ENCODE measurements around the gene LGR4.

Gene LGR4

GRCh38 chr11:27472398-27473016, at the start of gene LGR4:
TSS of gene LGR4 (minus strand) at chr11:27472790. CDS start at chr11:27472302, 488 bp downstream.
- Histone ChIP-seq H3K4me3 (ENCODE audit: low read depth, low read length) (peak within 1 kb of the TSS; percentile 79), H3K27ac (ENCODE audit: extremely low read depth, low read depth, low read length) (peak within 1 kb of the TSS; percentile 93), H3K9me3 (ENCODE audit: control insufficient read depth, insufficient read depth, low read depth, low read length) (no peaks in the 10 kb centered on the region), H3K4me1 (ENCODE audit: control insufficient read depth, insufficient read depth, low read length) (no peaks in the 10 kb centered on the region), H3K36me3 (ENCODE audit: control insufficient read depth in 2 of 2, insufficient read depth in 1 of 2, low read length in 2 of 2) (no peaks in the 10 kb centered on the region)
- TF ChIP-seq, protein P1, sequence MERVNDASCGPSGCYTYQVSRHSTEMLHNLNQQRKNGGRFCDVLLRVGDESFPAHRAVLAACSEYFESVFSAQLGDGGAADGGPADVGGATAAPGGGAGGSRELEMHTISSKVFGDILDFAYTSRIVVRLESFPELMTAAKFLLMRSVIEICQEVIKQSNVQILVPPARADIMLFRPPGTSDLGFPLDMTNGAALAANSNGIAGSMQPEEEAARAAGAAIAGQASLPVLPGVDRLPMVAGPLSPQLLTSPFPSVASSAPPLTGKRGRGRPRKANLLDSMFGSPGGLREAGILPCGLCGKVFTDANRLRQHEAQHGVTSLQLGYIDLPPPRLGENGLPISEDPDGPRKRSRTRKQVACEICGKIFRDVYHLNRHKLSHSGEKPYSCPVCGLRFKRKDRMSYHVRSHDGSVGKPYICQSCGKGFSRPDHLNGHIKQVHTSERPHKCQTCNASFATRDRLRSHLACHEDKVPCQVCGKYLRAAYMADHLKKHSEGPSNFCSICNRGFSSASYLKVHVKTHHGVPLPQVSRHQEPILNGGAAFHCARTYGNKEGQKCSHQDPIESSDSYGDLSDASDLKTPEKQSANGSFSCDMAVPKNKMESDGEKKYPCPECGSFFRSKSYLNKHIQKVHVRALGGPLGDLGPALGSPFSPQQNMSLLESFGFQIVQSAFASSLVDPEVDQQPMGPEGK (tag by site-specific recombination; IDR thresholded peaks at IDR 0.05), result peak; percentile 61; the same call in 1 of the 2 replicates
- peak; percentile 56; the same call in 1 of the 2 replicates for TF ChIP-seq ZSCAN30 (tag by site-specific recombination; IDR thresholded peaks at IDR 0.05)
- peak; percentile 91 for TF ChIP-seq IKZF3 (tag by site-specific recombination; IDR thresholded peaks at IDR 0.05)
- TF ChIP-seq, protein P2, sequence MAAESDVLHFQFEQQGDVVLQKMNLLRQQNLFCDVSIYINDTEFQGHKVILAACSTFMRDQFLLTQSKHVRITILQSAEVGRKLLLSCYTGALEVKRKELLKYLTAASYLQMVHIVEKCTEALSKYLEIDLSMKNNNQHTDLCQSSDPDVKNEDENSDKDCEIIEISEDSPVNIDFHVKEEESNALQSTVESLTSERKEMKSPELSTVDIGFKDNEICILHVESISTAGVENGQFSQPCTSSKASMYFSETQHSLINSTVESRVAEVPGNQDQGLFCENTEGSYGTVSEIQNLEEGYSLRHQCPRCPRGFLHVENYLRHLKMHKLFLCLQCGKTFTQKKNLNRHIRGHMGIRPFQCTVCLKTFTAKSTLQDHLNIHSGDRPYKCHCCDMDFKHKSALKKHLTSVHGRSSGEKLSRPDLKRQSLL (tag by site-specific recombination; IDR thresholded peaks at IDR 0.05), result peak; percentile 96
- TF ChIP-seq MEIS1 (CRISPR knock-in tag; IDR thresholded peaks at IDR 0.05; ENCODE audit: borderline replicate concordance), result peak; percentile 42; the same call in 1 of the 2 replicates
- no peak for TF ChIP-seq ZNF544 (tag by site-specific recombination; IDR thresholded peaks at IDR 0.05)
- no peak for TF ChIP-seq ZNF624 (tag by site-specific recombination; IDR thresholded peaks at IDR 0.05)
- TF ChIP-seq ZNF677 (tag by site-specific recombination; IDR thresholded peaks at IDR 0.05), result no peak
- TF ChIP-seq GLIS2 (tag by site-specific recombination; IDR thresholded peaks at IDR 0.05), result peak; percentile 57
- peak; percentile 63 for TF ChIP-seq SP2 (tag by site-specific recombination; IDR thresholded peaks at IDR 0.05)
- peak; percentile 51 for TF ChIP-seq ZBTB26 (tag by site-specific recombination; optimal IDR thresholded peaks at IDR 0.05)
- POLR2A ChIA-PET, result interaction anchor here (0.6 to 1.6 kb wide), 20 partner anchors 8 to 405 kb away, joined by 3 to 10 read pairs (median 4); partner anchors contain the start of gene CCDC34
- CTCF ChIA-PET, result interaction anchor here (1.1 to 4.0 kb wide), 3 partner anchors 13 to 259 kb away, joined by 3 to 21 read pairs (median 5); no protein-coding TSS in a partner anchor

DNA sequence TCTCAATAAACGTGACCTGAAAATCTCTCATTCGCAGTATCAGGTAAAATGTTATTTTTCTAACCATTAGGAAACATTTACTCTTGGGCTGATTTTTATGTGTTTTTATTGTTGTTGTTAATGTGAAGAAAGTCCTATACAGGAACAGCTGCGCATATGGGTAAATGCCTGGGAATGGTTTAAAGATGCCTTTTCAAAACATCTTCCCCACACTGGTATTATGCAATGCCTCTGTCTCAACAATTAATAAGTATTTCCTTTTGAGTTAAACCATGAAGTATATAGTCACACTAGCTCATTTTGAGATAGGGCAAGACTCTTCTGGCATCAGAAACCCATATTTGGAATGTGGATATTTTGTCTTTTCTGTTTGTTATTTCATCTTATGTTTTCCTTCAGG, 47.6 kb upstream of the LGR4 start:
- CTCF ChIA-PET, result interaction anchor here (1.6 kb wide), 1 partner anchor 21 kb away, joined by 5 read pairs; no protein-coding TSS in a partner anchor
- H3K4me3 ChIP-seq (ENCODE audit: low read depth, low read length), result no peak overlapping the region
- TF ChIP-seq HOXD13 (CRISPR knock-in tag; IDR thresholded peaks at IDR 0.05; ENCODE audit: borderline replicate concordance) (no peak), ZNF248 (tag by site-specific recombination; IDR thresholded peaks at IDR 0.05) (no peak), SP2 (tag by site-specific recombination; IDR thresholded peaks at IDR 0.05) (no peak), ZNF560 (tag by site-specific recombination; IDR thresholded peaks at IDR 0.05; ENCODE audit: borderline replicate concordance) (no peak), ZNF423 (tag by site-specific recombination; IDR thresholded peaks at IDR 0.05) (no peak), ZNF335 (tag by site-specific recombination; conservative IDR thresholded peaks at IDR 0.05) (no peak), BCL11B (tag by site-specific recombination; IDR thresholded peaks at IDR 0.05; ENCODE audit: low read depth) (no peak), KLF10 (tag by site-specific recombination; IDR thresholded peaks at IDR 0.05) (no peak), ZNF221 (tag by site-specific recombination; IDR thresholded peaks at IDR 0.05; ENCODE audit: borderline replicate concordance) (no peak), ZNF664 (tag by site-specific recombination; IDR thresholded peaks at IDR 0.05) (no peak), ZNF660 (tag by site-specific recombination; IDR thresholded peaks at IDR 0.05) (no peak), ZNF266 (tag by site-specific recombination; IDR thresholded peaks at IDR 0.05; ENCODE audit: low read depth) (no peak), ZNF658 (tag by site-specific recombination; IDR thresholded peaks at IDR 0.05) (no peak), ZNF785 (tag by site-specific recombination; IDR thresholded peaks at IDR 0.05) (no peak)
- TF ChIP-seq, protein P3, sequence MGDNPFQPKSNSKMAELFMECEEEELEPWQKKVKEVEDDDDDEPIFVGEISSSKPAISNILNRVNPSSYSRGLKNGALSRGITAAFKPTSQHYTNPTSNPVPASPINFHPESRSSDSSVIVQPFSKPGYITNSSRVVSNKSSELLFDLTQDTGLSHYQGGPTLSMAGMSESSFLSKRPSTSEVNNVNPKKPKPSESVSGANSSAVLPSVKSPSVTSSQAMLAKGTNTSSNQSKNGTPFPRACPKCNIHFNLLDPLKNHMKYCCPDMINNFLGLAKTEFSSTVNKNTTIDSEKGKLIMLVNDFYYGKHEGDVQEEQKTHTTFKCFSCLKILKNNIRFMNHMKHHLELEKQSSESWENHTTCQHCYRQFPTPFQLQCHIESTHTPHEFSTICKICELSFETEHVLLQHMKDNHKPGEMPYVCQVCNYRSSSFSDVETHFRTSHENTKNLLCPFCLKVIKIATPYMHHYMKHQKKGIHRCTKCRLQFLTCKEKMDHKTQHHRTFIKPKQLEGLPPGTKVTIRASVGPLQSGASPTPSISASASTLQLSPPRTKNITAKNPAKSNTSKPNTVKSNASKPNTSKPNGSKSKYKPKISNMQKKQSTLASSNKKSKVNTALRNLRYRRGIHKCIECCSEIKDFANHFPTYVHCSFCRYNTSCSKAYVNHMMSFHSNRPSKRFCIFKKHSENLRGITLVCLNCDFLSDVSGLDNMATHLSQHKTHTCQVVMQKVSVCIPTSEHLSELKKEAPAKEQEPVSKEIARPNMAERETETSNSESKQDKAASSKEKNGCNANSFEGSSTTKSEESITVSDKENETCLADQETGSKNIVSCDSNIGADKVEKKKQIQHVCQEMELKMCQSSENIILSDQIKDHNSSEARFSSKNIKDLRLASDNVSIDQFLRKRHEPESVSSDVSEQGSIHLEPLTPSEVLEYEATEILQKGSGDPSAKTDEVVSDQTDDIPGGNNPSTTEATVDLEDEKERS (tag by site-specific recombination; IDR thresholded peaks at IDR 0.05), result no peak
- TF ChIP-seq, protein P4, sequence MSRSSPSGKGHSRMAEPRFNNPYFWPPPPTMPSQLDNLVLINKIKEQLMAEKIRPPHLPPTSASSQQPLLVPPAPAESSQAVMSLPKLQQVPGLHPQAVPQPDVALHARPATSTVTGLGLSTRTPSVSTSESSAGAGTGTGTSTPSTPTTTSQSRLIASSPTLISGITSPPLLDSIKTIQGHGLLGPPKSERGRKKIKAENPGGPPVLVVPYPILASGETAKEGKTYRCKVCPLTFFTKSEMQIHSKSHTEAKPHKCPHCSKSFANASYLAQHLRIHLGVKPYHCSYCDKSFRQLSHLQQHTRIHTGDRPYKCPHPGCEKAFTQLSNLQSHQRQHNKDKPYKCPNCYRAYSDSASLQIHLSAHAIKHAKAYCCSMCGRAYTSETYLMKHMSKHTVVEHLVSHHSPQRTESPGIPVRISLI (tag by site-specific recombination; IDR thresholded peaks at IDR 0.05), result no peak

More for the DNA sequence above, 47.6 kb upstream of the LGR4 start:
- Histone ChIP-seq H3K4me1 (ENCODE audit: control insufficient read depth, insufficient read depth, low read length) (no peaks in the 10 kb centered on the region), H3K36me3 (ENCODE audit: control insufficient read depth in 2 of 2, insufficient read depth in 1 of 2, low read length in 2 of 2) (no peaks in the 10 kb centered on the region), H3K9me3 (ENCODE audit: control insufficient read depth, insufficient read depth, low read depth, low read length) (no peaks in the 10 kb centered on the region), H3K27ac (ENCODE audit: extremely low read depth, low read depth, low read length) (no peak overlapping the region)
- POLR2A ChIA-PET, result no interaction called here
